WTC11 (cell line): ENCODE measurements around the gene HSFX1. TPM values are rescaled to one million over a fixed set of nuclear protein-coding genes. Genes with fewer than 3 reads are reported as not detected.

Experiments
- ATAC-seq: fragments of 200-7000 bp; cut with Tn5 transposase; 2 replicates; pipeline ENCODE4 v1.10.0; 2021; ENCODE audit warnings: mild to moderate bottlenecking, moderate library complexity
- CTCF ChIA-PET: fragments of 300-600 bp; sonication (Branson Sonifier 250); formaldehyde crosslinking; loops from one replicate; lab custom pipeline; 2021; ENCODE audit warnings: antibody characterized with exemption; lab: Charles Lee
- POLR2A ChIA-PET: fragments of 350-600 bp; sonication (Branson Sonifier 250); formaldehyde crosslinking; loops from one replicate; lab custom pipeline; 2021; ENCODE audit warnings: antibody characterized with exemption; lab: Charles Lee
- DNase-seq: peaks from one replicate; pipeline ENCODE4 v3.0.0; 2021; ENCODE audit warnings: low spot score
- H3K27ac Mint-ChIP-seq: 2 replicates; pipeline ENCODE4 v1.8.0; 2021; ENCODE audit warnings: mixed read lengths
- H3K27me3 Mint-ChIP-seq: 2 replicates; pipeline ENCODE4 v1.8.0; 2021; ENCODE audit warnings: low read depth, mild to moderate bottlenecking, moderate library complexity, mixed read lengths
- H3K36me3 Mint-ChIP-seq: 2 replicates; pipeline ENCODE4 v1.8.0; 2021; ENCODE audit warnings: mixed read lengths
- H3K4me1 Mint-ChIP-seq: 2 replicates; pipeline ENCODE4 v1.8.0; 2022; ENCODE audit warnings: mixed read lengths
- H3K4me3 Mint-ChIP-seq: 2 replicates; pipeline ENCODE4 v1.8.0; 2021; ENCODE audit warnings: mild to moderate bottlenecking, moderate library complexity, mixed read lengths
- H3K9me3 Mint-ChIP-seq: 2 replicates; pipeline ENCODE4 v1.8.0; 2021; ENCODE audit warnings: mixed read lengths
- CREM ChIP-seq: sonication (generic); formaldehyde crosslinking; IDR thresholded peaks from 2 replicates; pipeline ENCODE4 v1.8.1; 2022; ENCODE audit warnings: mild to moderate bottlenecking, missing genetic modification reagents, moderate library complexity
- EMX1 ChIP-seq: fragments of 250-450 bp; sonication (Bioruptor Pico); IDR thresholded peaks from 2 replicates; pipeline ENCODE4 v1.8.0; 2021; ENCODE audit warnings: mild to moderate bottlenecking
- ETV6 ChIP-seq: sonication (generic); formaldehyde crosslinking; IDR thresholded peaks from 2 replicates; pipeline ENCODE4 v1.8.1; 2022; ENCODE audit warnings: mild to moderate bottlenecking, missing genetic modification reagents
- FOXK1 ChIP-seq: sonication (generic); formaldehyde crosslinking; IDR thresholded peaks from 2 replicates; pipeline ENCODE4 v1.8.0; 2022; ENCODE audit warnings: mild to moderate bottlenecking, moderate library complexity, missing genetic modification reagents
- GABPB1 ChIP-seq: sonication (generic); formaldehyde crosslinking; IDR thresholded peaks from 2 replicates; pipeline ENCODE4 v1.8.1; 2023; ENCODE audit warnings: mild to moderate bottlenecking, missing genetic modification reagents
- GTF2I ChIP-seq: fragments of 250-450 bp; sonication (Bioruptor Pico); conservative IDR thresholded peaks from 2 replicates; pipeline ENCODE4 v1.4.0; 2021; ENCODE audit warnings: mild to moderate bottlenecking
- NFYB ChIP-seq: sonication (generic); formaldehyde crosslinking; conservative IDR thresholded peaks from 2 replicates; pipeline ENCODE4 v1.8.0; 2022; ENCODE audit warnings: low read depth, missing genetic modification reagents
- NR1H2 ChIP-seq: sonication (generic); formaldehyde crosslinking; IDR thresholded peaks from 2 replicates; pipeline ENCODE4 v1.9.0; 2021; ENCODE audit warnings: mild to moderate bottlenecking, moderate library complexity, missing genetic modification reagents
- ZBTB21 ChIP-seq: sonication (generic); formaldehyde crosslinking; IDR thresholded peaks from 2 replicates; pipeline ENCODE4 v1.8.1; 2023; ENCODE audit warnings: mild to moderate bottlenecking, missing genetic modification reagents, borderline replicate concordance
- ZNF219 ChIP-seq: sonication (generic); formaldehyde crosslinking; IDR thresholded peaks from 2 replicates; pipeline ENCODE4 v1.8.0; 2023; ENCODE audit warnings: missing genetic modification reagents, mild to moderate bottlenecking, borderline replicate concordance
- ZNF232 ChIP-seq: sonication (generic); formaldehyde crosslinking; IDR thresholded peaks from 2 replicates; pipeline ENCODE4 v1.8.0; 2022; ENCODE audit warnings: mild to moderate bottlenecking, missing genetic modification reagents
- ZNF263 ChIP-seq: sonication (generic); formaldehyde crosslinking; IDR thresholded peaks from 2 replicates; pipeline ENCODE4 v1.8.1; 2022; ENCODE audit warnings: low read depth, mild to moderate bottlenecking, moderate library complexity, missing genetic modification reagents
- ZNF416 ChIP-seq: fragments of 250-450 bp; sonication (Bioruptor Pico); IDR thresholded peaks from 2 replicates; pipeline ENCODE4 v1.9.0; 2021; ENCODE audit warnings: mild to moderate bottlenecking, inconsistent platforms
- total RNA-seq: library from RNA; stranded (reverse); gene quantifications from 3 replicates; pipeline ENCODE4 v1.2.3, GENCODE V29; 2021
- TF ChIP-seq, protein P1 (sequence below): sonication (generic); formaldehyde crosslinking; IDR thresholded peaks from 2 replicates; pipeline ENCODE4 v1.8.1; 2023; ENCODE audit warnings: mild to moderate bottlenecking, missing genetic modification reagents, borderline replicate concordance
- TF ChIP-seq, protein P2 (sequence below): sonication (generic); formaldehyde crosslinking; IDR thresholded peaks from 2 replicates; pipeline ENCODE4 v1.8.0; 2022; ENCODE audit warnings: mild to moderate bottlenecking, missing genetic modification reagents
- TF ChIP-seq, protein P3 (sequence below): sonication (generic); formaldehyde crosslinking; IDR thresholded peaks from 2 replicates; pipeline ENCODE4 v1.8.0; 2023; ENCODE audit warnings: missing genetic modification reagents, mild to moderate bottlenecking, borderline replicate concordance
- TF ChIP-seq, protein P4 (sequence below): sonication (generic); formaldehyde crosslinking; IDR thresholded peaks from 2 replicates; pipeline ENCODE4 v1.8.1; 2023; ENCODE audit warnings: mild to moderate bottlenecking, missing genetic modification reagents, moderate library complexity

The HSFX1 gene
- total RNA-seq, 1 experiment from 2014 or later, result 0.66 TPM

DNA sequence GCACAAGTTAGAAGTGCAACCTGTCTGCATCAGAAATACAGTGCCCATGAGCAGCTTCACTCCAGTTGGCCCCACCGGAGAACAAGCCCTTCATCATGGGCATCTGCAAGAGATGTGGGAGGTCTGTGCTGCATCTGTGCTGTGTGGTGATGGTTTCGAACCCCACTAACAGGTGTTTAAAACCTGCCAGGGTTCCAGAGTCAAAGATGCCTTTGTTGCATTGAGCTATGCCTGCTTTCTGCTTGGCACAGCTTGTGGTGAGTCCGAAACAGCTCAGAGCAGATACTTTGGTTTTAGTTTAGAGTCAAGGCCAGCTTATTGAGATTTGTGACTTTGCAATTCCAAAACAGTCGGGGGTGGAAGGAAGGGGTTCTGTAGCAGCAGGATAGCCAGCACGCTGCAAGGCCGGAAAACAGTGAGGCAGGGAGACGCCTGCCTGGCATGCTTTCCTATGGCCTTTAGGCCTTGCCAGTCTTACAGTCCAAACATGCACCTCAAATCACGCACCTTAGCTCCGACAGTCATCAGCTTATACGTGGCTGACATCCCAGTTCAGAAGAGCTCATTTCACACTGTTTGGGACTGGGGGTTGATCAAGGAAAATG lies 29.7 kb downstream of the HSFX1 start:
- Mint-ChIP-seq H3K4me3 (no peak overlapping the region), H3K36me3 (no peaks in the 10 kb centered on the region), H3K9me3 (no peaks in the 10 kb centered on the region; the same call in 1 of the 2 replicates), H3K4me1 (peaks cover 37% of the 10 kb centered on the region), H3K27me3 (no peaks in the 10 kb centered on the region), H3K27ac (no peak overlapping the region)
- ATAC-seq, result no peak
- ChIA-PET CTCF (no interaction called here), POLR2A (no interaction called here)
- TF ChIP-seq ZNF232 (CRISPR knock-in tag) (no peak), ZBTB21 (CRISPR knock-in tag) (no peak), ZNF416 (CRISPR knock-in tag) (no peak), CREM (CRISPR knock-in tag) (no peak), EMX1 (CRISPR knock-in tag) (no peak), ZNF263 (CRISPR knock-in tag) (no peak), NFYB (CRISPR knock-in tag) (no peak), GTF2I (CRISPR knock-in tag) (no peak), GABPB1 (CRISPR knock-in tag) (no peak)
- TF ChIP-seq, protein P1, sequence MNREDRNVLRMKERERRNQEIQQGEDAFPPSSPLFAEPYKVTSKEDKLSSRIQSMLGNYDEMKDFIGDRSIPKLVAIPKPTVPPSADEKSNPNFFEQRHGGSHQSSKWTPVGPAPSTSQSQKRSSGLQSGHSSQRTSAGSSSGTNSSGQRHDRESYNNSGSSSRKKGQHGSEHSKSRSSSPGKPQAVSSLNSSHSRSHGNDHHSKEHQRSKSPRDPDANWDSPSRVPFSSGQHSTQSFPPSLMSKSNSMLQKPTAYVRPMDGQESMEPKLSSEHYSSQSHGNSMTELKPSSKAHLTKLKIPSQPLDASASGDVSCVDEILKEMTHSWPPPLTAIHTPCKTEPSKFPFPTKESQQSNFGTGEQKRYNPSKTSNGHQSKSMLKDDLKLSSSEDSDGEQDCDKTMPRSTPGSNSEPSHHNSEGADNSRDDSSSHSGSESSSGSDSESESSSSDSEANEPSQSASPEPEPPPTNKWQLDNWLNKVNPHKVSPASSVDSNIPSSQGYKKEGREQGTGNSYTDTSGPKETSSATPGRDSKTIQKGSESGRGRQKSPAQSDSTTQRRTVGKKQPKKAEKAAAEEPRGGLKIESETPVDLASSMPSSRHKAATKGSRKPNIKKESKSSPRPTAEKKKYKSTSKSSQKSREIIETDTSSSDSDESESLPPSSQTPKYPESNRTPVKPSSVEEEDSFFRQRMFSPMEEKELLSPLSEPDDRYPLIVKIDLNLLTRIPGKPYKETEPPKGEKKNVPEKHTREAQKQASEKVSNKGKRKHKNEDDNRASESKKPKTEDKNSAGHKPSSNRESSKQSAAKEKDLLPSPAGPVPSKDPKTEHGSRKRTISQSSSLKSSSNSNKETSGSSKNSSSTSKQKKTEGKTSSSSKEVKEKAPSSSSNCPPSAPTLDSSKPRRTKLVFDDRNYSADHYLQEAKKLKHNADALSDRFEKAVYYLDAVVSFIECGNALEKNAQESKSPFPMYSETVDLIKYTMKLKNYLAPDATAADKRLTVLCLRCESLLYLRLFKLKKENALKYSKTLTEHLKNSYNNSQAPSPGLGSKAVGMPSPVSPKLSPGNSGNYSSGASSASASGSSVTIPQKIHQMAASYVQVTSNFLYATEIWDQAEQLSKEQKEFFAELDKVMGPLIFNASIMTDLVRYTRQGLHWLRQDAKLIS, result no peak
- TF ChIP-seq, protein P2, sequence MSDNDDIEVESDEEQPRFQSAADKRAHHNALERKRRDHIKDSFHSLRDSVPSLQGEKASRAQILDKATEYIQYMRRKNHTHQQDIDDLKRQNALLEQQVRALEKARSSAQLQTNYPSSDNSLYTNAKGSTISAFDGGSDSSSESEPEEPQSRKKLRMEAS, result no peak
- TF ChIP-seq, protein P3, sequence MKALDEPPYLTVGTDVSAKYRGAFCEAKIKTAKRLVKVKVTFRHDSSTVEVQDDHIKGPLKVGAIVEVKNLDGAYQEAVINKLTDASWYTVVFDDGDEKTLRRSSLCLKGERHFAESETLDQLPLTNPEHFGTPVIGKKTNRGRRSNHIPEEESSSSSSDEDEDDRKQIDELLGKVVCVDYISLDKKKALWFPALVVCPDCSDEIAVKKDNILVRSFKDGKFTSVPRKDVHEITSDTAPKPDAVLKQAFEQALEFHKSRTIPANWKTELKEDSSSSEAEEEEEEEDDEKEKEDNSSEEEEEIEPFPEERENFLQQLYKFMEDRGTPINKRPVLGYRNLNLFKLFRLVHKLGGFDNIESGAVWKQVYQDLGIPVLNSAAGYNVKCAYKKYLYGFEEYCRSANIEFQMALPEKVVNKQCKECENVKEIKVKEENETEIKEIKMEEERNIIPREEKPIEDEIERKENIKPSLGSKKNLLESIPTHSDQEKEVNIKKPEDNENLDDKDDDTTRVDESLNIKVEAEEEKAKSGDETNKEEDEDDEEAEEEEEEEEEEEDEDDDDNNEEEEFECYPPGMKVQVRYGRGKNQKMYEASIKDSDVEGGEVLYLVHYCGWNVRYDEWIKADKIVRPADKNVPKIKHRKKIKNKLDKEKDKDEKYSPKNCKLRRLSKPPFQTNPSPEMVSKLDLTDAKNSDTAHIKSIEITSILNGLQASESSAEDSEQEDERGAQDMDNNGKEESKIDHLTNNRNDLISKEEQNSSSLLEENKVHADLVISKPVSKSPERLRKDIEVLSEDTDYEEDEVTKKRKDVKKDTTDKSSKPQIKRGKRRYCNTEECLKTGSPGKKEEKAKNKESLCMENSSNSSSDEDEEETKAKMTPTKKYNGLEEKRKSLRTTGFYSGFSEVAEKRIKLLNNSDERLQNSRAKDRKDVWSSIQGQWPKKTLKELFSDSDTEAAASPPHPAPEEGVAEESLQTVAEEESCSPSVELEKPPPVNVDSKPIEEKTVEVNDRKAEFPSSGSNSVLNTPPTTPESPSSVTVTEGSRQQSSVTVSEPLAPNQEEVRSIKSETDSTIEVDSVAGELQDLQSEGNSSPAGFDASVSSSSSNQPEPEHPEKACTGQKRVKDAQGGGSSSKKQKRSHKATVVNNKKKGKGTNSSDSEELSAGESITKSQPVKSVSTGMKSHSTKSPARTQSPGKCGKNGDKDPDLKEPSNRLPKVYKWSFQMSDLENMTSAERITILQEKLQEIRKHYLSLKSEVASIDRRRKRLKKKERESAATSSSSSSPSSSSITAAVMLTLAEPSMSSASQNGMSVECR (CRISPR knock-in tag), result no peak
- no peak for DNase-seq

DNA sequence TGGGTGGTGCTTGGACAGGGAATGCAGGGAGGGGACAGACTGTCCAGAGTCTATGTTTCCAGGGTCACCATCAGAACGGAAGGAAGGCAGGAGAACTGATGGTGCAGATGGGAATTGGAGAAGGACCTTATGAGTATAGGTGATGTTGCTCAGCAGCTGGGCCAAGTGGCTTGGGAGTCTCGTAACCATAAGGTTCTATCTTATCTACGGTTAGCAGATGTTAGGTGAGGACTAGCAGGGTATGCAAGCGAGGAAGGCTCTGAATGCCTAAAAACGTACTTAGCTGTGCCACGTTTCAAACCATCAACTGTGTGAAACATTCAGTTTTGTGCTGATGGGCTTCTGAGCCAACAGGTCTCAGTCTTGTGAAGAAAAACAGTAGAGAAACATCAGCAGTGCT lies 30.2 kb downstream of the HSFX1 start:
- Mint-ChIP-seq H3K4me3 (no peak overlapping the region), H3K27me3 (no peaks in the 10 kb centered on the region), H3K4me1 (peaks cover 35% of the 10 kb centered on the region), H3K9me3 (no peaks in the 10 kb centered on the region; the same call in 1 of the 2 replicates), H3K36me3 (no peaks in the 10 kb centered on the region), H3K27ac (no peak overlapping the region)
- ATAC-seq, result no peak
- TF ChIP-seq EMX1 (CRISPR knock-in tag), result no peak
- TF ChIP-seq FOXK1 (CRISPR knock-in tag), result no peak
- TF ChIP-seq ZNF219 (CRISPR knock-in tag), result no peak
- no peak for TF ChIP-seq NR1H2 (CRISPR knock-in tag)
- TF ChIP-seq, protein P4, sequence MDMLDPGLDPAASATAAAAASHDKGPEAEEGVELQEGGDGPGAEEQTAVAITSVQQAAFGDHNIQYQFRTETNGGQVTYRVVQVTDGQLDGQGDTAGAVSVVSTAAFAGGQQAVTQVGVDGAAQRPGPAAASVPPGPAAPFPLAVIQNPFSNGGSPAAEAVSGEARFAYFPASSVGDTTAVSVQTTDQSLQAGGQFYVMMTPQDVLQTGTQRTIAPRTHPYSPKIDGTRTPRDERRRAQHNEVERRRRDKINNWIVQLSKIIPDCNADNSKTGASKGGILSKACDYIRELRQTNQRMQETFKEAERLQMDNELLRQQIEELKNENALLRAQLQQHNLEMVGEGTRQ, result no peak
- no peak for TF ChIP-seq ETV6 (CRISPR knock-in tag)
- no peak for DNase-seq
- ChIA-PET POLR2A (no interaction called here), CTCF (no interaction called here)
